ENCODE measurements around the gene BICRAL.

The BICRAL gene

GRCh38 chr6:42817907-42818306, 36.1 kb downstream of the BICRAL start:
- Histone ChIP-seq H3K9me3 (ENCODE audit: insufficient read depth, low read length) (no peaks in the 10 kb centered on the region), H3F3A (ENCODE audit: insufficient read depth) (peaks cover 14% of the 10 kb centered on the region; the same call in 1 of the 2 replicates), H3K79me2 (ENCODE audit: insufficient read depth, low read length) (no peaks in the 10 kb centered on the region), H3K27ac (ENCODE audit: low read depth, low read length) (no peak overlapping the region), H3K36me3 (ENCODE audit: low read length) (peaks cover 6% of the 10 kb centered on the region), H3K9me2 (replicated peaks; ENCODE audit: insufficient read depth, low read length) (no peaks in the 10 kb centered on the region), H2AFZ (ENCODE audit: low read depth, low read length, severe bottlenecking) (no peak overlapping the region), H3K4me3 (ENCODE audit: insufficient read depth, low read length, poor library complexity, severe bottlenecking) (no peak overlapping the region), H3K4me2 (ENCODE audit: low read depth, low read length, poor library complexity, severe bottlenecking) (no peak overlapping the region), H3K9ac (ENCODE audit: low read length) (no peak overlapping the region), H3K27me3 (ENCODE audit: low read length) (no peaks in the 10 kb centered on the region), H4K20me1 (ENCODE audit: low read depth, low read length) (no peaks in the 10 kb centered on the region)
- TF ChIP-seq CTCF (IDR thresholded peaks at IDR 0.05; ENCODE audit: insufficient read depth, low read length, poor library complexity, severe bottlenecking) (no peak), EZH2phosphoT487 (conservative IDR thresholded peaks at IDR 0.05; ENCODE audit: low read length) (no peak)

GRCh38 chr6:42818416-42818815, 36.6 kb downstream of the BICRAL start:
- no peak overlapping the region for H3K27ac ChIP-seq (ENCODE audit: low read depth, low read length)
- H2AFZ ChIP-seq (ENCODE audit: low read depth, low read length, severe bottlenecking) = no peak overlapping the region
- H3K79me2 ChIP-seq (ENCODE audit: insufficient read depth, low read length) = no peaks in the 10 kb centered on the region
- H3K9ac ChIP-seq (ENCODE audit: low read length) = no peak overlapping the region
- H3F3A ChIP-seq (ENCODE audit: insufficient read depth) = peaks cover 9% of the 10 kb centered on the region; the same call in 1 of the 2 replicates
- no peaks in the 10 kb centered on the region for H3K9me3 ChIP-seq (ENCODE audit: insufficient read depth, low read length)
- H3K4me3 ChIP-seq (ENCODE audit: insufficient read depth, low read length, poor library complexity, severe bottlenecking) = no peak overlapping the region
- H3K9me2 ChIP-seq (replicated peaks; ENCODE audit: insufficient read depth, low read length) = no peaks in the 10 kb centered on the region
- H3K27me3 ChIP-seq (ENCODE audit: low read length) = no peaks in the 10 kb centered on the region
- no peak for TF ChIP-seq CTCF (IDR thresholded peaks at IDR 0.05; ENCODE audit: insufficient read depth, low read length, poor library complexity, severe bottlenecking)
- TF ChIP-seq EZH2phosphoT487 (conservative IDR thresholded peaks at IDR 0.05; ENCODE audit: low read length) = no peak
- H4K20me1 ChIP-seq (ENCODE audit: low read depth, low read length) = no peaks in the 10 kb centered on the region
- peaks cover 11% of the 10 kb centered on the region for H3K36me3 ChIP-seq (ENCODE audit: low read length)
- H3K4me2 ChIP-seq (ENCODE audit: low read depth, low read length, poor library complexity, severe bottlenecking) = no peak overlapping the region

GRCh38 chr6:42818878-42819277, 37.0 kb downstream of the BICRAL start:
- H3K9ac ChIP-seq (ENCODE audit: low read length) = no peak overlapping the region
- no peak overlapping the region for H2AFZ ChIP-seq (ENCODE audit: low read depth, low read length, severe bottlenecking)
- H3K4me2 ChIP-seq (ENCODE audit: low read depth, low read length, poor library complexity, severe bottlenecking) = no peak overlapping the region
- no peak overlapping the region for H3K27ac ChIP-seq (ENCODE audit: low read depth, low read length)
- H3K36me3 ChIP-seq (ENCODE audit: low read length) = peaks cover 11% of the 10 kb centered on the region
- no peaks in the 10 kb centered on the region for H3K79me2 ChIP-seq (ENCODE audit: insufficient read depth, low read length)
- no peaks in the 10 kb centered on the region for H3K9me2 ChIP-seq (replicated peaks; ENCODE audit: insufficient read depth, low read length)
- TF ChIP-seq EZH2phosphoT487 (conservative IDR thresholded peaks at IDR 0.05; ENCODE audit: low read length) (no peak), CTCF (IDR thresholded peaks at IDR 0.05; ENCODE audit: insufficient read depth, low read length, poor library complexity, severe bottlenecking) (no peak)
- H3K27me3 ChIP-seq (ENCODE audit: low read length) = no peaks in the 10 kb centered on the region
- H3K9me3 ChIP-seq (ENCODE audit: insufficient read depth, low read length) = no peaks in the 10 kb centered on the region
- no peak overlapping the region for H3K4me3 ChIP-seq (ENCODE audit: insufficient read depth, low read length, poor library complexity, severe bottlenecking)
- peaks cover 9% of the 10 kb centered on the region; the same call in 1 of the 2 replicates for H3F3A ChIP-seq (ENCODE audit: insufficient read depth)
- H4K20me1 ChIP-seq (ENCODE audit: low read depth, low read length) = no peaks in the 10 kb centered on the region
